Kidney tubule cell (primary cell): ENCODE measurements around the gene AKAP7.
"Not testable (repeated sequence)": the region's sequence is repeated elsewhere in the genome, so short reads cannot be mapped to it uniquely, and the experiment has no call there.

Experiments used
- DNase-seq: peaks from one replicate; pipeline ENCODE4 v3.0.0-alpha.2; 2018; ENCODE audit warnings: low spot score

AKAP7 gene

DNA sequence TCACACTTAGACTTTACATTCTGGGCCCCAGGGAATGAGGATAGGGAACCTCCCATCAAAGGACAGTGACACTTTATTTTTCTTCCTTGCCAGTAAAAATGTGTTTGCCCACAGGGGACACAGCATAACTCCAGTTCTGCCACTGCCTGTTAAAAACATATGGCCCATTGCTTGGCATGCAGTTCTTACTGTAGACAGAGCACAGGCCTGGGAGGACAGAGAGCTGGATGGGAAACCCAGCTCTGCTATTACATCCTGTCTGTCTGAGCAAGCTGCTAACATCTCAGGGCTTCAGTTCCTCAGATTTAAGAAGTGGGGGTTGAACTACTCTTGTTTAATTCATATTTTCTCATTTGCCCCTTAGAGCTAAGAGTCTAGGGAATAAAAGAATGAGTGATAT is 120.2 kb downstream of the AKAP7 start:
- no peak for DNase-seq

DNA sequence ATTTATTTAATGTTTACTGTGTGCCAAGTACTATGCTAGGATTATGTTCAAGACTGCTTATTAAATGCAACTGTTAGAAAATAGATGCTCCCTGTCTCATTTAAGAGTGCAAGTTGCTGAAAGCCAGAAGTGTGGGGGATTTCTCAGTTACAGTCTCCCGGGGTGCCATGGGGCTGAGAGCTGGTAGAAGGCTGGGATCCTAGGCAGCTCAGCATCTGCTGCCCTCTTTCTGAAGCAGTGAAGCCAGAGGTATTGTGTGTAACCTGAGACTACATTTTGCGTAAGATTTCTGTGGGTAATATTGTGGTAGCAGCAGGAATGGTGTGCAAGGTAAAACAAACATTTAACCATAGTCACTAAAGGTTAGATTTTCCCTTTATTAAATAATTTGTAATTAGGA is 120.6 kb downstream of the AKAP7 start:
- DNase-seq, result no peak

DNA sequence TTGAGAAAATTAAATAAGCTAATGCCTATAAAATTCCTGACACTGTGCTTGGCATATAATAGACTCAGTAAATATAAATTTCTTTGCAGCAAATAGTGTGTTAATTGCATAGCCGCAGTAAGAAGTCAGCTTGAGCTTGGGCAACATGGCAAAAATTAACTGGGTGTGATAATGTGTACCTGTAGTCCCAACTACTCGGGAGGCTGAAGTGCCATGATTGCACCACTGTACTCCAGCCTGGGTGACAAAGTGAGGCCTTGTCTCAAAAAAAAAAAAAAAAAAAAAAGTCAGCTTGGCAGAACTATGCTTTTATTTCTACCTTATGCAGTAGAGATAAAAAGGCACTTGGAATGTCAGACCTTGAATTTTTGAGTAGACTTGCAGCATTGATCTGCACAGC is 121.8 kb downstream of the AKAP7 start:
- DNase-seq, result no peak

DNA sequence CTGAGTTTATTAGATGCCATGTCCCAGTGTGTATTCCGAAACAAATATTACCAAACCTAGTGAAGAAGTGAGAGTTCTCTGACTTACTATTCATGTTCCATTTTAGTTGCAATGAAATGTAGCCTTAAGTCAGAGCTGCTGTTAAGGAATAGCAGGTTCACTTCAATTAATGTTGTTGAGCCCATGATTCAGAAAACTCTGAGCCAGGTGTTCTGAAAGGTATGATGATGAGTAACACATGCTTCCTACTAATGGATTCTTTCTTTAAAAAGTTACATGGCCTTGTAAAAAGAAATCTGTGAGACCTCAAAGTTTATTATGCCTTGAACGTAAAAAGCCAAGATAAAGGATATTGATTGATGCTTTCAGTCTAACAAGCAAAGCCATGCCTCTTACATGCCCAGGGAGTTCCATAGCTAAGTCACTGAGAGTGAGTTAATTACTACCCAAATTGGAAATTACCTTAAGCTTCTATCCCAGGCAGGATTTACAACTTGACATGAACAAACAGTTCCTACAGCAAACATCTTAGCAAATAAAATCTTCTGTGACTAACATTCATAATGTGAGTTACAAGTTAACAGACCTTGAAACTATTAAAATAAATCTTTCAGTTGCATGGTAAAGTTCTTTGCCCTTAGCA is 122.9 kb downstream of the AKAP7 start:
- DNase-seq, result peak; percentile 84

DNA sequence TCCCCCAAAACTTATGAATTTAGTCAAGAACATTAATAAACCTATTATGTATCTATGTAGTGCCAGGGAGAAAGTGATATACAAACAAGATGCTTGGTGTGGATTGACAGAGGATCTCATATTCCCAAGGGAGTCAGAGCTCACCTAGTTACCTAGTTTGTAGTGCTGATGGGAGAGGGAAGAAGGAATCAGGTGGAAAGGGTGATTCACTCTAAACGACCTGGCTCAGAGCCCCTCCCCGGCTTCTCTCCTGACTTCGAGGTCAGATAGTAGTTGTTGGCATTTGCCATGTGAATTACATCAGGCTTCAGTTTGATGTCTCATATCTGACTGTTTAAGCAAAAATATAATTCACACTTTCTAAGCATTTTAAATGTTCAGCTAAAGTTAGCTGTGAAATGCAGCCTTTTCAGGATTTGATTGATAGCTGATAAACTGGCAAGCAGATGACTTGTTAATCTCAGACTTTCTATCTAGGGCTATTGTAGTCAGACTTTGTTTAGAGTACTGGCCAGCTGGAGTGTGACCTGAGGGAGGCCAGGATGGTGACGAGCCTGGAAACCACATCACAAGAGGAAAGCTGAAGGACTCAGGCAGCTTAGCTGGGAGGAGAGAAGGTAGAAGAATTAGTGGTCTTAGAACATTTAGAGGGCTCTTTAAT is 123.7 kb downstream of the AKAP7 start:
- peak; percentile 91 for DNase-seq

DNA sequence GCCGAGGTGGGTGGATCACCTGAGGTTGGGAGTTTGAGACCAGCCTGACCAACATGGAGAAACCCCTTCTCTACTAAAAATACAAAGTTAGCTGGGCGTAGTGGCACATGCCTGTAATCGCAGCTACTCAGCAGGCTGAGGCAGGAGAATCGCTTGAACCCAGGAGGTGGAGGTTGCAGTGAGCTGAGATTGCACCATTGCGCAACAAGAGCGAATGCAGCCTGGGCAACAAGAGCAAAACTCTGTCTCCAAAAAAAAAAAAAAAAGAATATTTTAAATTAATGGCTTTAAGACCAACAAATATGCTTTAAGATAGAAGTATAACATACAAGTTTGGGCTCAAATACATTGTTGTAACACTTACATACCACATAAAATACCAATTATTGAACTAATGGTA is 125.7 kb downstream of the AKAP7 start:
- DNase-seq, result not testable (repeated sequence)

DNA sequence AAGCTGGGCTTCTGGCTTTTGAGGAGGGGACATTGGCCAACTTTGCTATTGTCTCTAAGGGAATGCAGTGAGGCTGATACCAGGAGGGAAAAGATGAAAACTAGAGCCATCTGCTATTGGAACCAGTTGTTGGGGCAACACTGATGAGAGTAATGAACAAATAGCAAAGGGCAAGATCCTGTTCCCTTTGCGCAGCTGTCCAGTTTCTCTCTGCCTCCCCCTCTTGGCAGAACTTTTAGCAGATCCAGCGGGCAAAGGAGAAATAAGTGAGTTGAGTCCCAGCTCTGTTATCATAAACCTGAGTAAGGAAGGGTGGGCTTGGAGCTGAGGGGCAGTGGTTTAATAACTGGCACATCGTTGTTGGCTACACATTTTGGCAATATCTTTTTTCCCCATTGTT is 126.8 kb downstream of the AKAP7 start:
- DNase-seq, result no peak

DNA sequence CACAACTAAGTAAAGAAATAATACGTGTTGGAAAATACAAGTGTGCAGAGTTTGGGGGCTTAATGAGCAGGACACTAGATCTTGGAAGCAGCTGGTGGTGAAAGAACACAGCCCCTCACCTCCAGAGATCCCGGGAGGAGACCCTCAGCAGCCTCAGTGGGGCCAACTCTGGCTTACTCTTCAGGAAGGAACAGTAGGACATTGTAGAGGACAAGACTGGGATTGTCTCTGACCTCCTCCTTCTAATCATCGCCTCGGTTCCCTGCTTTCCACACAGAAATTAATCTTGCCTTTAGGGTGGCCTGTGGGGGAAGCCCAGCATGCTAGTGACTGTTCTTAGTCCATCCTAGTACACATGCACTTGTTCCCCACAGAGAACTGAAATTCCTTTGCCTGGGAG is 130.7 kb downstream of the AKAP7 start:
- DNase-seq, result no peak

DNA sequence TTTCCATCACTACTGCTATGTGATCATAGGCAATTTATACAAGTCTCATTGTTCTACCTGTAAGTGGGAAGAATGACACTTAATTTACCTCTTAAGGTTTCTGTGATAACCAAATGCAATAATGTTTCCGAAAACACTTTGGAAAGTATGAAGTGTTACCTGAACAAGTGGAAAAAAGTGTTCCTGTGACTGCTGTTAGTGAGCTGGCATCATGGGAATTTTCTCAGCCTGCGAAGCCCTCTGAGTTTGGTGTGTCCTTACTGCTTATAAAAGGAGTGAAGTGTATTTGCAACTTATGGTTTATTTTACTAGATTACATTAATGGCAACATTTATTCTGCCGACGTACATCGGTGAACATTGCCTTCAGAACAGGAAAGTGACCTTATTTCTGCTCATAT is 133.0 kb downstream of the AKAP7 start:
- DNase-seq, result no peak

DNA sequence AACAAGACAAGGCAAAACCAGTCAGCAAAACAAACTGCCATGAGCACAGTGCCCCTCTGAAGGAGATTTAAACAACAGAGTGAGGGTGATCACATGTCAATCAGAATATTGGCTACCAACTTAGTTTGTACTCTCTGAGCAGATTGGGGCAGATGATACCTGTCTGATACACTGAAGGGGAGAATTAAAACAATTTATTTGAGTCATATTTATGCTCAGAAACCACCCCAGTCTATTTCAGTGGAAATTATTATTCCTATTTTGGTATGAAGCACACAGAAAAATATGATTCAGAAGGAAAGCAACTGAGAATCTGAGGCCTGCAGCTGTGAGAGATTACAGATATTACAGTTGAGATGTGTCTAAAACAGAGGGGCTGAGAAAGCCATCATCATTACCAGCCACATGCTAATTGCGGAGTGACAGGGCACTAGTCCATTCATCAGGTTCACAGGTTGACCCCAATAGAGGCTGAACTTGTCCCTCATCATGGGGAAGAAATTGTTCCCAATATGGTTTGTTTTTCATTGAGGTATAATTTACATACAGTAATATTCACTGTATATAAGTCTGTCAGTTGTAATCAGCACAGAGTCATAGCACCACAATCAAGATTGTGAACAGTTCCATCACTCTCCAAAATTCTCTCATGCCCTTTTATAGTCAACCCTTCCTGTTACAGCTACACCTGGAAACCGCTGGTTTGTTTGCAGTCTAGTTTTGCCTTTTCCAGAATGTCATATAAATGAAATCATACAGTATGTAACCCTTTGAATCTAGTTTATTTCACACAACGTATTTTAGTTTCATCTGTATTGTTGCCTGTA is 134.5 kb downstream of the AKAP7 start:
- DNase-seq, result no peak

DNA sequence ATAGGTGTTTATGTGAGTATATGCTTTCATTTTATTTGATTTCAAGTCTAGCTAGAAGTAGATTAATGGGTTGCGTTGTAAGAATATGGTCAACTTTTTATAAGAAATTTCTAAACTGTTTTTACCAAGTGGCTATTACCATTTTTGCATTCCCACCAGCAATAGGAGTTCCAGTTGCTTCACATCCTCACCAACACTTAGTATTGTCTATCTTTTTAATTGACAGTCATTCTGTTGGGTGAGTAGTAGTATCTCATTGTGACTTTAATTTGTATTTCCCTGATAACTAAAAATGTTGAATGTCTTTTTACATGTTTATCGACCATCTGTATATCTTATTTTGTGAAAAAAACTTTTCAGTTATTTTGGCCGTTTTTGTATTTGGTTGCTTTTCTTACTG is 135.3 kb downstream of the AKAP7 start:
- no peak for DNase-seq

DNA sequence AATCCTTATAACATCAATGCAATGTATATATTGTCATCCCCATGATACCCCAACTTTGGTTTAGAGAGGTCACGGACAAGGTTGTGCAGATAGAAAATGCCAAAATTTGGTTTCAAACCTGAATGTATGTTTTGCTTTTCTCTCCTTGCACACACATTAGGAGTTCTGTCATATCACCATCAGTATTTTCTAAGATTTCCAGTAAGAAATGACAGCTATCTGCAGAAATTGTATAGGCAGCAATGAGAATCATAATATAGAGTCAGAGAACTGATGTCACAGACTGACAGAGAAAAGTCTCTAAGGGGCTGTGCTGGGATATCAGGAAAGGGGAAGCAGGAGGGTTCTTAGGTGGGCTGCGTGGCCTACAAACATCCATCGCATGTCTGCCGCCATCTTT is 140.0 kb downstream of the AKAP7 start:
- no peak for DNase-seq

DNA sequence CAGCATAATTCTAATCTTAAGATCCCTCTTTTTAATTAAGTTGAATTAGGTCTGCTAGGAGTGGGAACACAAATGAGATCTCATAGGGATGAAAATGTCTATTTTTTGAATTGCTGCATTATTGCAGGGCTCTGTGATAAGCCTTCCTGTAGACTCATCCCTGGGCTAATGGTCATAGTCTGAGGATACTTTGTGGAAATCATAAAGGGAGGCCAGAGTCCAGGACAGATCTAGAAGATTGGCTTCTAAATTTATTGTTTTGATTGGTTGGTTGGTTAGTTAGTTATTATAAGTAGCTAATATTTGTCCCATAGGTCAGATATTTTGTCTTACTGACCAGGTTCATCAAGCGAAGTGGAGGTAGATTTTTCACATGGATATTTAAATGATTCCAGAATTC is 142.3 kb downstream of the AKAP7 start:
- DNase-seq, result no peak

DNA sequence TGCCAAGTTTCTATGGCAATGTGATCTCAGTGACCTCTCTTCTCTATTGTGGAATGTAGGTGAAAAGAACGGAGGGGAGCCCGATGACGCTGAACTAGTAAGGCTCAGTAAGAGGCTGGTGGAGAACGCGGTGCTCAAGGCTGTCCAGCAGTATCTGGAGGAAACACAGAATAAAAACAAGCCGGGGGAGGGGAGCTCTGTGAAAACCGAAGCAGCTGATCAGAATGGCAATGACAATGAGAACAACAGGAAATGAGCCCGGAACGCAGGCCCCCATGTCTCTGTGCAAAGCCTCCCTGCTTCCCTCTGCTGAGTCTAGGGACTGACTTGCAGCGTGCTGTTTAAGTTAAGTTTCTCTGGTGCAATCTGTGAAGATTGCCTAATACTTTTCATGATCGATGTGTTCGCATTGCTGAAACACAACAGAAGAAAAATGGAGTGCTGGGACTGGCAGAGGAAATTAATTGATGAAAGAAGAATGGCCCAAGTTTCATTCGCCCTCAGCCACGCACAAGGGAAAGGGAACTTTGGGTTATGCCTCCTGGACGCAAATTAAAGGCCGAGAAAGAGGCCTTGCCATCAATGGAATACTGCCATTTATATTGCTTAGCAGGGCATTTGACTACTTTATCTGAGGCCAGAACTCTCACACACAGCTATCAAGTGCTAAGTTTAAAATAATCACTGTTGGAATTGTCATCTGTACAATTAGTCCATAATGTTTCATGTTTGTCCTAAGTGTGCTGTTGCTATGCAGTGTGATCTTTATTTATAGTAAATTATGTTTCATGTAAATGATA is 146.4 kb downstream of the AKAP7 start:
- no peak for DNase-seq

DNA sequence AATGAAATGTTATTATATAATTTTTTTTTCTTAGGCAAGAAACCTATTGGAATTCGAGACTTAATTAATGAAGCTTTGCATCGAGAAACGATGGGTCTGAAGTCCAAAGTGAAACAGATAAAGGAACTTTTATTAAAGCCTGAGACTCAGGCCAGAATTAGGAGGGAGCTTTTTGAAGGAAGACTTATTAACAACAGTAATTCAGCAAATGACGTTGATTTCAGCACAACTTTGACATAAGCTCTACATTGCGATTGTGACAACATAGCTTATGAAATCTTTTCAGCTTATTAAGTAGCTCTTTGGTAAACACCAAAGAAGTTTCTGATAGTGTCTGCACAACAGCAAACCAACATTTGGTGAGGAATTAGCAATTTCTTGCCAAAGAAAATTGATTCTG is 147.1 kb downstream of the AKAP7 start:
- DNase-seq, result no peak

DNA sequence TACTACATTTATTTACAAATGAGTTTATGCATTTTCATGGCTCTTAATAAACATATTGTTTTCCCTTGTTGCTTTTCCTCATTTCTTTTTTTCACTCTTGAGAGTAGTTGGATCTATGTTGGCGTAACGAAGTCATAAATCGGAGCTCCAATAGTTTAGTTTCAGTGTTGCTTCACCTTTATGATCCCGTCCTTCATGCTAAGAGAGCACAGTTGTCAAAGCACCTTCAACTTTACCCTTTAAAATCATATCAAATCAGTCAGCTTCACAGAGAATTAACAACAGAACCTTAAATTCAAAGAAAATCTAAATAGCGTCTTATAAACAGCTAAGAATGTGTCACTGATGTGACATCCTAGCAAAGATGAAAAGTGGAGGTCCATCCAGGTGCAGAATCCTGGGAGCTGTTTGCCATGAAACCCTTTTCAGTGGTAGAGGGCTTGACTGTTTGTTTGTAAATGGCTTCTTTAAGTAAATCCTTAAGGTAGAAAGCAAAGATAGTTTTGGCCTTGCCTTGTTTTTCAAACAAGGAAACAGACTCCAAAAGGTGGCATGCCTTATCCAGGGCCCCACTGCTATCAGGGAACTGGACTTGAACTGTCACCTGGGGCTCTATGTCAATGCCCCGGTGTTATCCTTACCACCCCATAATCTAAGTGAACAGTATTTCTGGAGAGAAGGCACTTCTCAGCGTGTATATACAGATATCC is 148.4 kb downstream of the AKAP7 start:
- no peak for DNase-seq

DNA sequence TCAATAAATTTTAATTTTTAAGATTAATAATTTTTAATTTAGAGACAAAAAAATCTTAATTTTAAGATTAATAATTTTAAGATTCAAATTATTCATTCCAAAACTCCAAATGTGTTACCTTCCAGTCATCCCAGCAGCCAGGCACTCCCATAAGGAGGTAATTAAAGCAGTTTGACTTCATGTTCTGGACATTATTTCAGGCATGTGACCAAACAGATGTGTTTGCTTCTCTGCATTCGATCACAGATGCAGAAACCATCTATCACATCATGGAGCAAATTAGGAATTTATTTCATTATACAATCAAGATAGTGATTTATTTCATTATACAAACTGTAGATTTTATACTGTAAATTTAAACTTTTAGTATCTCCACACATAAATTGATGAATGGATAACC is 150.3 kb downstream of the AKAP7 start:
- DNase-seq, result no peak

DNA sequence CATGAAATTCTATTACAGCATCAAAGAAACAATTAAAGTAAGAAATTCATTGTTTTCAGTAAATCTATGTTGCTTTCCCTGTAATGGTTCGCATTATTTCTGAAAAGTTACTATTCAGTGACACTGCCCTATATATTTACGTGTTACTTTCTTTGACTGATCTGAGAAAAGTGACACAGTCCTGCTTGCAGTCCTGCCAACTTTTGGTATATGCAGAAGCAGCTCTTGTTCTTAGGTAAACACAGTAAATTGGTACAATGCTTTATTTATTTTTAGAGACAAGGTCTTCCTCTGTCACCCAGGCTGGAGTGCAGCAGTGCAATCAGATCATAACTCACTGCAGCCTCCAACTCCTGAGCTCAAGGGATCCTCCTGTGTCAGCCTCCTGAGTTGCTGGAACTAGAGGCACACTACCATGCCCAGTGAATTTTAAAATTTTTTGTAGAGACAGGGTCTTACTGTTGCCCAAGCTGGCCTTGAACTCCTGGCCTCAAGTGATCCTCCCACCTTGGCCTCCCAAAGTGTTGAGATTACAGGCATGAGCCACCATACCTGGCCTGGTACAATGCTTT is 151.3 kb downstream of the AKAP7 start:
- DNase-seq, result no peak

DNA sequence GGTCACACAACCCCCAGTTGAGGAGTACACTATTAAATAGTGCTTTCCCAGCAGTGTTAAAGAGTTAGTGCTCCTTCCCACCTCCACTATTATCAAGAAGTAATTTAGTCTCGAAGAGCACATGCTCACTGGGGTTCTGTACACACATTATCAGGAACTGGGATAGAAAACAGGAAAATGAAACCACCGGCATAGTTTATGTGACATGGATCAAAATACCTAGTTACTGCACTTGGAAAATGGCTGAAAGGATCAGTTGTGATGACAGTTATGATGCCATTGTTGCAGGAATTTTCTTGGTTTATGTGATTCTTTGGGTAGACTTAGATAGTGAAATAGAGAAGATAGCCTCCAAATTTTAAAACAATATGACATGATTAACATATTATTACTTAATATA is 152.9 kb downstream of the AKAP7 start:
- no peak for DNase-seq

DNA sequence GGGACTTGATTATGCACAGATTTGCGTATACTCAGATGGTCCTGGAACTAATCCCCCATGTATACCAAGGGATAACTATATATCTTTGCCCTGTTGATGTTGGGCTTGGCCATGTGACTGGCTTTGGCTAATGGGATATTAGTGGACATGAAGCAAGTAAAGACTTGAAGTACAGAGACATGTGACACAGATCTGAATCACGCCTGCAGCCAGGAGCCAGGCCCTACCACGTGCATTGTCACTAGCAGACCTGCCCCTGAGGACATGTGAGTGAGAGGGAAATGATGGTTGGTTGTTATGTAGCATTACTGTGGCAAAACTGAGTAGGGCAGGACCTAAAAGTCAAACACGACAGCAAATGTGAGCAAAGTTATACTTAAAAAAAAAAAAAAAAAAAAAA is 155.7 kb downstream of the AKAP7 start:
- no peak for DNase-seq

DNA sequence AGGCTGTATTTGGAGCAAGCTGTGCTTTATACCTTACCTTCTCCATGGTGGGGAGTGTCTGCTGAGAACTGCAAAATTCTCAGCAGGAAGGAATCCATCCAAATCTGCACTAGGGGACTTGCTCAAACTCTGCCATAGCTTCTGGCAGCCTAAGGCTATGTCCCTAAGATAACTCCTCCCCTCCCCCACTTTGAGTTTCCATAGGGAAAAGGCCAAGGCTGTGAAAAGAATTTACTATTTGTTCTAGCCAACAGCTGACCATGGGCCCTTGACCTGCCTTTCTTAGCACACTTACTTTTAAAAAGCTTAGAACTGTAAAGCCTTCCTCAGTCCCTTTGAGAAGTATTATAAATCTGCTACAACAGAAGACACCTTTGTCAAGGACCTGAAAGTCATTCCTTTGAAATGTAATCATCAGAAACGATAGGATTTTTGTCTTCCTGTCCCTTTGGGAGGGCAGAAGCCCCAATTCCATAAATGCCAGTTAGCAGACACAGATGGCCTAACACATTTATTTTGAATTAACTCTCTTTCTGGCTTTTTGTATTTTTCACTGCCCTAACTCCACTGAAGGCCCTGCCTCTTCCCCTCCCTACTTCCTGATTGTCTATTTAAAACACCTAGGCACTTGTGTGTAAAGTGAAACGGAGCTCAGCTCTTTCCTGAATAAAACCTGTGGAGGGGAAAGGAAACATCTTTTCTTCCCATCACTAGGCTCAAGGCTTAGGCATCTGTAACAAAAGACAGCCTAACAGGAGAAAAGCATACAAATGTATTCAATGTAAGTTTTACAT is 157.1 kb downstream of the AKAP7 start:
- no peak for DNase-seq
